ENCODE data around the gene BTF3. TPM values are rescaled to one million over a fixed set of nuclear protein-coding genes. Genes with fewer than 3 reads are reported as not detected.

The BTF3 gene
- total and polyA plus RNA-seq, 2 of the 8 experiments (the other 6 are each of a cell fraction or from before 2014, with no cell fraction given) = 396 to 754 TPM

GRCh38 chr5:73534011-73534644 lies 35.9 kb downstream of the BTF3 start:
- Histone ChIP-seq H3K4me3 (ENCODE audit: extremely low read depth in 1 of 4, insufficient read depth in 2 of 4, low read depth in 3 of 4, low read length in 4 of 4) (no peak overlapping the region), H3K4me1 (replicated peaks in 1 of 4; ENCODE audit: control insufficient read depth in 3 of 4, insufficient read depth in 4 of 4, low read length in 3 of 4) (no peaks in the 10 kb centered on the region), H2BK15ac (ENCODE audit: low read length) (no peak overlapping the region), H3K79me2 (ENCODE audit: control insufficient read depth in 1 of 2, insufficient read depth in 2 of 2, low read length in 2 of 2) (no peaks in the 10 kb centered on the region), H3K79me1 (ENCODE audit: low read depth, low read length) (no peaks in the 10 kb centered on the region), H3K27ac (ENCODE audit: low read depth, low read length) (no peak overlapping the region), H4K5ac (ENCODE audit: insufficient read length, low read depth, low read length) (no peak overlapping the region), H3K14ac (ENCODE audit: insufficient read length) (no peak overlapping the region), H4K8ac (ENCODE audit: extremely low read depth, insufficient read depth, low read length) (no peak overlapping the region), H2BK12ac (ENCODE audit: low read depth, low read length) (no peak overlapping the region), H3K23ac (ENCODE audit: insufficient read length) (no peak overlapping the region), H2AK5ac (ENCODE audit: low read depth, low read length) (no peak overlapping the region), H3K36me3 (ENCODE audit: control insufficient read depth in 2 of 4, insufficient read depth in 4 of 4, low read length in 3 of 4) (no peaks in the 10 kb centered on the region), H2BK120ac (replicated peaks; ENCODE audit: low read depth, low read length) (no peak overlapping the region), H3K56ac (replicated peaks; ENCODE audit: insufficient read length, low read depth, low read length) (no peak overlapping the region), H2BK20ac (ENCODE audit: low read length) (no peak overlapping the region), H4K91ac (replicated peaks; ENCODE audit: insufficient read length, low read length) (no peak overlapping the region), H2AFZ (ENCODE audit: low read length) (no peak overlapping the region), H3K4me2 (ENCODE audit: insufficient read depth in 1 of 2, low read depth in 2 of 2, low read length in 2 of 2) (no peak overlapping the region), H3K9ac (replicated peaks in 1 of 4; ENCODE audit: extremely low read depth in 1 of 4, low read depth in 3 of 4, low read length in 3 of 4) (no peak overlapping the region), H3K4ac (replicated peaks; ENCODE audit: insufficient read length, low read depth, low read length) (no peak overlapping the region), H4K20me1 (replicated peaks in 1 of 2; ENCODE audit: control insufficient read depth in 1 of 2, insufficient read depth in 2 of 2, low read length in 2 of 2) (no peaks in the 10 kb centered on the region), H3K18ac (ENCODE audit: extremely low read depth, low read length) (no peak overlapping the region), H2BK5ac (ENCODE audit: low read depth, low read length) (no peak overlapping the region), H3K27me3 (replicated peaks in 1 of 4; ENCODE audit: control insufficient read depth in 3 of 4, extremely low read depth in 1 of 4, insufficient read depth in 3 of 4, low read length in 3 of 4) (no peaks in the 10 kb centered on the region), H3K23me2 (ENCODE audit: low read depth, low read length) (no peaks in the 10 kb centered on the region; the same call in 1 of the 2 replicates), H3K9me3 (ENCODE audit: insufficient read depth in 2 of 2, low read depth in 1 of 2, low read length in 1 of 2) (peaks cover 4 to 9% of the 10 kb centered on the region in 2 experiments)
- POLR2A ChIA-PET (ENCODE audit: partially characterized antibody) = interaction anchor here (1.1 kb wide), 1 partner anchor 74 kb away, joined by 3 read pairs; no protein-coding TSS in a partner anchor
- 84% methylated on average over 5 of the region's 5 CpGs; no CpG with 5 or more reads in 1 of the 2 experiments for WGBS, 2 experiments (ENCODE audit: extremely low coverage in 1 of 2, insufficient coverage in 1 of 2, insufficient read length in 1 of 2, insufficient replicate concordance in 2 of 2, low coverage in 1 of 2, low lambda C conversion rate in 2 of 2, missing lambda C conversion rate in 1 of 2)
- CTCF ChIA-PET (ENCODE audit: partially characterized antibody) = interaction anchor here (0.6 to 7.0 kb wide), 5 partner anchors 13 to 92 kb away, joined by 3 to 91 read pairs (median 3); no protein-coding TSS in a partner anchor
- TF ChIP-seq POU5F1 (IDR thresholded peaks at IDR 0.05; ENCODE audit: low read depth, low read length) = no peak
- no peak for TF ChIP-seq CBX8 (IDR thresholded peaks at IDR 0.05; ENCODE audit: borderline replicate concordance, low read depth, low read length)
- no peak for TF ChIP-seq JUND (IDR thresholded peaks at IDR 0.05; ENCODE audit: low read length)
- TF ChIP-seq RNF2 (IDR thresholded peaks at IDR 0.05; ENCODE audit: borderline replicate concordance, low read depth, low read length, missing control alignments, poor library complexity, severe bottlenecking) = no peak
- no peak for FAIRE-seq
- no peak for DNase-seq (ENCODE audit: low read depth in 1 of 2, low spot score in 2 of 2)
